HG02970 (cell line): ENCODE data around the gene FHIT.
"Not testable (repeated sequence)": the region's sequence is repeated elsewhere in the genome, so short reads cannot be mapped to it uniquely, and the experiment has no call there.

Experiments
- ATAC-seq: cut with Tn5 transposase; IDR thresholded peaks from one replicate; pipeline ENCODE4 v1.9.1; 2021; ENCODE audit warnings: mild to moderate bottlenecking, moderate library complexity, moderate number of reproducible peaks; ENCODE audit not compliant: unreplicated experiment, low FRiP score

The FHIT gene

GRCh38 chr3:60549863-60550262 is 701.4 kb downstream of the FHIT start:
- no peak for ATAC-seq

- ATAC-seq = no peak
Measured at GRCh38 chr3:60542995-60543394, 708.3 kb downstream of the FHIT start.

DNA sequence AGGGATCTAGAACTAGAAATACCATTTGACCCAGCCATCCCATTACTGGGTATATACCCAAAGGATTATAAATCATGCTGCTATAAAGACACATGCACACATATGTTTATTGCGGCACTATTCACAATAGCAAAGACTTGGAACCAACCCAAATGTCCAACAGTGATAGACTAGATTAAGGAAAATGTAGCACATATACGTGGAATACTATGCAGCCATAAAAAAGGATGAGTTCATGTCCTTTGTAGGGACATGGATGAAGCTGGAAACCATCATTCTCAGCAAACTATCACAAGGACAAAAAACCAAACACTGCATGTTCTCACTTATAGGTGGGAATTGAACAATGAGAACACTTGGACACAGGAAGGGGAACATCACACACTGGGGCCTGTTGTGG is 711.9 kb downstream of the FHIT start:
- ATAC-seq = not testable (repeated sequence)

GRCh38 chr3:60536420-60536819 is 714.8 kb downstream of the FHIT start:
- ATAC-seq = no peak

- ATAC-seq = no peak
Measured at GRCh38 chr3:60531759-60532158, 719.5 kb downstream of the FHIT start.

- no peak for ATAC-seq
Measured at GRCh38 chr3:60528651-60529050, 722.6 kb downstream of the FHIT start.

GRCh38 chr3:60523536-60523935 is 727.7 kb downstream of the FHIT start:
- ATAC-seq = no peak

DNA sequence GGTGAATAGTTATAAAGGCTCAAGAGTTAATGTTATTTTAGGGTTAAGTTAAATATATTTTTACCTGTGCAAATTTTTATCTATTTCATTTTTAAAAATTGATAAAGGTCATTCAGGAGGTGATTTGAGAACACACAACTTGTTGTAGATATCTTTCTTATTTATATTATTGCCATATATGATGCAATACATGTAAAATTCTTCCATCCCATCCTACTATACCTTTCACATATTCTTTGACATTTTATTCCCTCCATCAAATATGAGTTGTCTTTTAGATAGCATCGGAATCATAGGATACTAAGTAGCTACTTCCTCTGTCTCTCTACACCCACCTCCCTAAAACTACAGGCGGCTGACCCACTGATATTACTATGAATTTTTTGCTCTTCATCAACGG is 734.1 kb downstream of the FHIT start:
- ATAC-seq = no peak

DNA sequence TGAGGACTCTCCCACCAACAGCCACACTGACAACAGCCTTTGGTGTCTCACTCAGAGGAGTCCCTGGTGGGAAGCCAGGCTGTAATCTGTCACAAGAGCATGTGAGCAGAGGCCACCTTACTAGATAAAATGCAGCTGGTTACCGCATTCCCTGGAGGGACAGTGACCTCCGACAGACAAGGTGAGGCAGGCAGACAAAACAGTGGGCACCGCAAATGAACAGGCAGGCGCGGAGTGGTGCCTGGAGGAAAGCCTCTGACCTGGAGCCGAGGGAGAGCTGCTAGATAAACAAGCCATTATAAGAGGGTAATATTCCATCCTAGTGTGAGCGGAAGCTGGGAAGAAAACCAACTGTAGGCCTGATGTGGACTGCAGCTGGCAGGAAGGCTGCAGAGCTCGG is 736.4 kb downstream of the FHIT start:
- no peak for ATAC-seq

- no peak for ATAC-seq
Measured at GRCh38 chr3:60514085-60514649, 737.1 kb downstream of the FHIT start.

GRCh38 chr3:60513241-60513640 is 738.0 kb downstream of the FHIT start:
- ATAC-seq = no peak

DNA sequence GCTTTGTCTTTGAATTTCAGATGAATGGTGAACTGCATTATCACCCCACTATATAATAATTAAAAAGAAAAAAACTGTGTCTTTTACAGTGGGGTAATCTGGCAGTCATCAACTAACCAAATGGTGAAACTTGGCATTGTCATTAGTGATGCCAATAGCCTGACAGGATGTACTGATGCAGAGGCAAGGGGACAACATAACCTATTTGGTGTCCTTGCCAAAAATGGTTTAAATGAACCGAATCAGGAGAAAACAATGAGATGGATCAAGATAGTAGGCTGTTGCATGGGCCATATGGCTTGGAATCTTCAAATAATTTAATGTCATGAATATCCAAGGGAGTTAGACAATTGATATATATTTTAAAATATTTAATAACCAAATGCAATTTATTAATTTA is 738.7 kb downstream of the FHIT start:
- ATAC-seq = no peak

GRCh38 chr3:60509471-60509870 is 741.8 kb downstream of the FHIT start:
- no peak for ATAC-seq

GRCh38 chr3:60504827-60505457 is 746.3 kb downstream of the FHIT start:
- ATAC-seq = no peak

GRCh38 chr3:60501314-60501713 is 749.9 kb downstream of the FHIT start:
- no peak for ATAC-seq

GRCh38 chr3:60497902-60498301 is 753.4 kb downstream of the FHIT start:
- no peak for ATAC-seq

GRCh38 chr3:60490992-60491391 is 760.3 kb downstream of the FHIT start:
- no peak for ATAC-seq

- ATAC-seq = no peak
Measured at GRCh38 chr3:60475096-60475495, 776.2 kb downstream of the FHIT start.

GRCh38 chr3:60469481-60469880 is 781.8 kb downstream of the FHIT start:
- no peak for ATAC-seq

- no peak for ATAC-seq
Measured at GRCh38 chr3:60463685-60464084, 787.6 kb downstream of the FHIT start.

- ATAC-seq = no peak
Measured at GRCh38 chr3:60461267-60461666, 790.0 kb downstream of the FHIT start.

DNA sequence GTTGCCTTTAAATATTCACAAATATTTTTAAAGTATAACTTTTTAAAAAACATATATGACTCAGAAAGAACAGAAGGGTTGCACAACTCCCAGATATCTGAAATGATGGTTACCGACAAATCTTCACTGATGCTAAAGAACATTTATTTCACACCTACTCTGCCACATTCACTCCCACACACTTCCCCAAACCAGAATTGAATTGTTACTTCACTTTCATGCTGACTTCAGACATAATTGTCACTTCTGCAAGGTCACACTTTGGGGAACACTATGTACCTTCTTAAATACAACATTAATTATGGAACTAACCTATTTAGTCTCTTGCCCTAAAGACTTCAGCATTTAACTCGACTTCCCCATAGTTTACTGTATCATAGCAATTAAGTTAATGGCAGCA is 795.1 kb downstream of the FHIT start:
- ATAC-seq = no peak

DNA sequence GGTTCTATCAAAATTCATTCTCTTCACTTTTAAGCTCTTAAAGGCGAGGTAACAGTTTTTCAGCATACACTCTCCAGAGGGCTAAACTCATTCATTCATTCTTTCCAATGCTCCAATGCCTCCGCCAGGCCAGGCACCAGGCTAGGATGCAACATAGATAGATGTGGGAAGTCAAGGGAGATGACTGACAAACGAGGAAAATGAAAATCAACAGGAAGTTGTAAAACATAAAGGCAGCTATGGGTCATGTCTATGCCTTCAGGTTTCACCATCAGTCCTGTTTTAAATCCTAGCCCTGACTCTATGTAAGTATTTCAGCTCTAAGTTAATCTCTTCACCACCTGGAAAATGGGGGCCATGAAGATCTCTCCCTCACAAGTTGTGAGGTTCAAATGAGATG is 797.9 kb downstream of the FHIT start:
- ATAC-seq = no peak
